ENCODE results near the gene USP19.

The USP19 gene

GRCh38 chr3:49098429-49098828 is 22.2 kb downstream of the USP19 start:
- Histone ChIP-seq H3K4me3 (ENCODE audit: extremely low read depth, insufficient read depth, low read length, poor library complexity, severe bottlenecking) (no peak overlapping the region), H3K9me3 (ENCODE audit: control insufficient read depth, low read length) (no peaks in the 10 kb centered on the region), H3K4me1 (ENCODE audit: control insufficient read depth, insufficient read depth, low read length, poor library complexity, severe bottlenecking) (peaks cover 13% of the 10 kb centered on the region), H3K36me3 (ENCODE audit: control insufficient read depth, insufficient read depth, low read length) (peaks cover 69% of the 10 kb centered on the region), H3K27ac (ENCODE audit: low read depth, low read length, severe bottlenecking) (no peak overlapping the region)
- whole genome bisulfite sequencing, 2 experiments (ENCODE audit: insufficient coverage in 2 of 2): 86 to 100% methylated on average over 2 to 3 of the region's 5 CpGs

DNA sequence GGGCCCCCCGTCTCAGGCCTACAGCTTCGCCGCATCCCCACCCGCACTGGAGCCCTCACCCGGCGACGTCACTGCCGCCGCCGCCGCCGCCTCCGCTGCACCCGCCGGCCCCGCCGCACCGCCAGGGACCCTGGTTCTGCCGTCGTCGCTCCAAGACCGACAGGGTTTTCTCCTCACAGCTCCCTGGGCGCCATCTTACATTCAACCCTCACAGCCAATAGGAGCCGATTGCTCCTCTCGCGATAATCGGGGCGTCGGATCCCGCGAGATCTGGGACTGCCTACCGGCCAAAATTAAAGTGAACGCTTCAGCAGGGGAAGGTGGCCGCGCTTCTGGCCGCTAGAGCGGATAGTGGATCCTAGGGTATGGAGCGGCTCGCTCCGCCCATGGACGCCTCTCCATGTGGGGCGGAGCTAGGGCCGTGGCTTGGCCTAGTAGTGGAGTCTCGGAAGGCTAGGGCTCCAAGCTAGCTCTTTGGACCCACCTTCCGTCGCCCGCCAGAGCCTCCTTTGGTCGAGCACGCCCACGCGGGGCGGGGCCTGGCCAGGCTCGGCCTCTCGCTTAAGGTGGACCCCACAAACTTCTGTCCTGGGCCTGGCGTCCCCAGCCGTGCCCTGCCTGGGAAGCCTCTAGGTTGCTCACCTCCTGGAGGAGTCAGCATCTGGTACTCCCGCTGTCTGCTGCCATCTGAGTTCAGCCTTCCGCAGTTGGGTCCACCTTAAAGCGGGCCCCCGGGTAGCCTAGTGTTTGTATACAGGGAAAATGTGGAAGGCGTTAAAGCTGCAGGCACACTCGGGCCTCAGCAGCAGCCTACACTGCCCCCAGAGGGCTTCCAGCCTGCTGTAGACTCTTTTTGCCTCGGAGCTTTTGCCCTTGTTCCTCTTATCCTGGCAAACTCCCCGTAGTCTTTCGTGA is 26.5 kb downstream of the USP19 start, which contains the start of gene QRICH1:
Gene QRICH1, minus strand, starts transcription at position 219 of the 915 bp plus-strand sequence. CDS start 17,054 bp downstream, outside the sequence.
- peak within 1 kb of the TSS; percentile 85 for H3K4me3 ChIP-seq (ENCODE audit: extremely low read depth, insufficient read depth, low read length, poor library complexity, severe bottlenecking)
- 1% methylated on average over 51 to 61 of the region's 65 CpGs for WGBS, 2 experiments (ENCODE audit: insufficient coverage in 2 of 2)
- H3K4me1 ChIP-seq (ENCODE audit: control insufficient read depth, insufficient read depth, low read length, poor library complexity, severe bottlenecking): peaks cover 9% of the 10 kb centered on the region
- no peaks in the 10 kb centered on the region for H3K9me3 ChIP-seq (ENCODE audit: control insufficient read depth, low read length)
- H3K36me3 ChIP-seq (ENCODE audit: control insufficient read depth, insufficient read depth, low read length): peaks cover 54% of the 10 kb centered on the region
- peak within 1 kb of the TSS; percentile 100 for H3K27ac ChIP-seq (ENCODE audit: low read depth, low read length, severe bottlenecking)

DNA sequence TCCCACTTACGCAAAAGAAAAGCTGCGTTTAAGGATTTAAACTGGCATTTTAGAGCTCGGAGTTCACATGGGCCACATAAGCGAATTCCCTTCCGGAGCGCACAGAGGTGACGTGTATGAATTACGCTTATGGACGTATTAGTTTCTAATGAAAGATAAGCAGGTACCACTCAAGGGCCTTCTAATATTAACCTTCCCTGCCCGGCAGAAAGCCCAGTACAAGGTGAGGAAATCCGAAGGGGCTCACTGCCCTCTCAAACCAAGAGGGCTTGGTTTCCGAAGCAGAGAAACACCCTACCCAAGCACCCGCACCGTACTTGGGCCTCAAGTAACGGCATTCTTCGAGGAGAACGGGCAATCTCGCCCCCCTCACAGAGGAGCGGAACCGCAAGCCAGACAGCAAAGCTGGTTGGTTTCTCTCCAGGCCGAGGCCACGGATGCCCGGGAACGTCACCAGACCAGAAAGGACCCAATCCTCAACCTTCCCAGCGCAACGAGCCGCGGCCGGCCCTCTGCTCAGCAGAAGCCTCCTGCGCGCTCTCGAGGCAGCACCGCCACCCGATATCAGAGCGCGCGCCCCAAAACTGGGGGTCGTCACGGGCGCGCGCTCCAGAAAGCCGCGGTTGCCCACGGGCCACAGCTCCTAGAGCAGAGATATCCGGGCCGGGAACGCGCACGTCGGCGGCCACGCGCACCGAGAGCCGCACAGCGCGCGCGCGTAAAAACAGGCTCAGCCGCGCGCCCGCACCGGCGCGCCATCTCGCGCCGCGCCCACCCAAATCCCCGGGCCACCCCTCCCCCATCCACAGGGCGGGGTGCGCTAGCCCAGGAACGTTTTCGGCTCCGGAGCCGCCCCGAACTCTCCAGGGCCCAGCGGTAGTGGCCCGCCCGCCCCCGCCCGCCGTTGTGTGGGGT is 27.4 kb downstream of the USP19 start:
- Histone ChIP-seq H3K4me1 (ENCODE audit: control insufficient read depth, insufficient read depth, low read length, poor library complexity, severe bottlenecking) (peaks cover 9% of the 10 kb centered on the region), H3K4me3 (ENCODE audit: extremely low read depth, insufficient read depth, low read length, poor library complexity, severe bottlenecking) (peak overlapping the region; percentile 85), H3K36me3 (ENCODE audit: control insufficient read depth, insufficient read depth, low read length) (peaks cover 52% of the 10 kb centered on the region), H3K9me3 (ENCODE audit: control insufficient read depth, low read length) (no peaks in the 10 kb centered on the region), H3K27ac (ENCODE audit: low read depth, low read length, severe bottlenecking) (peak overlapping the region; percentile 100)
- 0% methylated on average over 61 to 62 of the region's 86 CpGs for WGBS, 2 experiments (ENCODE audit: insufficient coverage in 2 of 2)

DNA sequence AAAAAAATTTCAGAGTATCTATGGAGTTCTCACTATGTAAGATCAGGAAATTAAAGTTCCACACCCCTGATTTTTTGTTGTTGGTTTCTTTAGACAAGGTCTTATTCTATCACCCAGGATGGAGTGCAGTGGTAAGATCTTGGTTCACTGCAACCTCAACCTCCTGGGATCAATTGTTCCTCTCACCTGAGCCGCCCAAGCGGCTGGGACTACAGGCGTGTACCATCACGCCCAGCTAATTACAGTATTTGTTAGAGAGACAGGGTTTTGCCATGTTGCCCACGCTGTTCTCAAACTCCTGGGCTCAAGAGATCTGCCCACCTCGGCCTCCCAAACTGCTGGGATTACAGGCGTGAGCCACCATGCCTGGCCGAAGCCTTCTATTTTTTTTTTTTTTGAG is 39.2 kb downstream of the USP19 start:
- peaks cover 59% of the 10 kb centered on the region for H3K36me3 ChIP-seq (ENCODE audit: control insufficient read depth, insufficient read depth, low read length)
- H3K27ac ChIP-seq (ENCODE audit: low read depth, low read length, severe bottlenecking): no peak overlapping the region
- 94 to 95% methylated on average over 6 to 8 of the region's 8 CpGs for WGBS, 2 experiments (ENCODE audit: insufficient coverage in 2 of 2)
- H3K4me3 ChIP-seq (ENCODE audit: extremely low read depth, insufficient read depth, low read length, poor library complexity, severe bottlenecking): no peak overlapping the region
- H3K4me1 ChIP-seq (ENCODE audit: control insufficient read depth, insufficient read depth, low read length, poor library complexity, severe bottlenecking): no peaks in the 10 kb centered on the region
- no peaks in the 10 kb centered on the region for H3K9me3 ChIP-seq (ENCODE audit: control insufficient read depth, low read length)

DNA sequence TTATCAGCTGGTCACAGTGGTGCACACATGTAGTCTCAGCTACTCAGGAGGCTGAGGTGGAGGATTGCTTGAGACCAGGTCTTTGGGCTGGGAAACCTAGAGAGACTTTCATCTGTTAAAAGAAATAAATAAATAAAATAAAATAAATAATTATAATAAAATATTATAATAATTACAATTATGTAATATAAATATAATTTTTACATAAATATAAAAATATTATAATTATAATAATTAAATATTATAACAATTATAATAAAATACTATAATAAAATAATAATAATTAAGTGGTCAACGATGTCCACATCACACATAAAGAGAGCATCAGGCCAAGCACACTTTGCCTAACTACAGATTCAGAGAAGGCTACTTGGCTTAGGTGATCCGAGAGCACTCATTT is 41.4 kb downstream of the USP19 start:
- peaks cover 68% of the 10 kb centered on the region for H3K36me3 ChIP-seq (ENCODE audit: control insufficient read depth, insufficient read depth, low read length)
- no peak overlapping the region for H3K27ac ChIP-seq (ENCODE audit: low read depth, low read length, severe bottlenecking)
- H3K4me1 ChIP-seq (ENCODE audit: control insufficient read depth, insufficient read depth, low read length, poor library complexity, severe bottlenecking): no peaks in the 10 kb centered on the region
- no peaks in the 10 kb centered on the region for H3K9me3 ChIP-seq (ENCODE audit: control insufficient read depth, low read length)
- WGBS, 2 experiments (ENCODE audit: insufficient coverage in 2 of 2): 88 to 89% methylated on average over 1 of the region's 2 CpGs
- no peak overlapping the region for H3K4me3 ChIP-seq (ENCODE audit: extremely low read depth, insufficient read depth, low read length, poor library complexity, severe bottlenecking)

DNA sequence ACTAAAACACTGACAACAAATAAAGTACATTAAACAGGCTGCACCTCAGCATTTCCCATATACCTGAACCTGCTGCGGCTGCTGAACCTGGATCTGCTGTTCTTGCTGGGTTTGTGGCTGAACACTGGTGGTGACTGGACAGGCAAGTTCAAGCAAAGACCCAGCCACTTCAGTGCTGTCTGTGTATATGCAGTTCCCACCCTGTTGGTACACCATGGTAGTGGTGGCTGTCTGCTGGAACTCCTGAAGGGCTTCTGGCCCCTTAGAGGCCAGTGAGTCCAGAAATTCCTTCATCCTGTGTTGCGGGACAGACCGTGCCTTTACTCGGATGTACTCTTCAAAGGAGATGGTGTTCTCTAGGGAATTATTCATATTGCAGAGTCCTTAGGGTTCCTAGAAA is 44.0 kb downstream of the USP19 start:
- Histone ChIP-seq H3K4me3 (ENCODE audit: extremely low read depth, insufficient read depth, low read length, poor library complexity, severe bottlenecking) (no peak overlapping the region), H3K4me1 (ENCODE audit: control insufficient read depth, insufficient read depth, low read length, poor library complexity, severe bottlenecking) (no peaks in the 10 kb centered on the region), H3K9me3 (ENCODE audit: control insufficient read depth, low read length) (no peaks in the 10 kb centered on the region), H3K36me3 (ENCODE audit: control insufficient read depth, insufficient read depth, low read length) (peaks cover 75% of the 10 kb centered on the region), H3K27ac (ENCODE audit: low read depth, low read length, severe bottlenecking) (no peak overlapping the region)
- 100% methylated on average over 2 to 3 of the region's 4 CpGs for WGBS, 2 experiments (ENCODE audit: insufficient coverage in 2 of 2)

DNA sequence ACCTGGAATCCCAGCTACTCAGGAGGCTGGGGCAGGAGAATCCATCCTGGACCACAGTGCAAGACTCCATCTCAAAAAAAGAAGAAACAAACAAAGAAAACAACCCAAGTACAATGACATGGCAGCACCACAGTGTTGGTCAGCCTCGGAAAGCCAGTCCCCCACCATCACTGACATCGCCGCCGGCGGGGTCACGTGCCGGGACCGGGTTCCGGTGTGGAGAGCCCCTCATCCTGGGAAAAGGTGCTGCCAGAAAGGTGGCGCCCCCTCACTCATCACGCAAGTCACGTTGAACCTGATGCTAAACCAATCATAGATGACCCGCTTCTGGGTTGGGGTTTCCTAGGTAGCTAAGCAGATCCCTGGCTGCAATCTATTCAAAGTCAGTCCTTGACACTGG is 44.5 kb downstream of the USP19 start:
- Histone ChIP-seq H3K4me1 (ENCODE audit: control insufficient read depth, insufficient read depth, low read length, poor library complexity, severe bottlenecking) (no peaks in the 10 kb centered on the region), H3K4me3 (ENCODE audit: extremely low read depth, insufficient read depth, low read length, poor library complexity, severe bottlenecking) (no peak overlapping the region), H3K36me3 (ENCODE audit: control insufficient read depth, insufficient read depth, low read length) (peaks cover 80% of the 10 kb centered on the region), H3K9me3 (ENCODE audit: control insufficient read depth, low read length) (no peaks in the 10 kb centered on the region), H3K27ac (ENCODE audit: low read depth, low read length, severe bottlenecking) (no peak overlapping the region)
- WGBS, 2 experiments (ENCODE audit: insufficient coverage in 2 of 2): 94 to 96% methylated on average over 10 to 13 of the region's 13 CpGs
